GM18508 (cell line): ENCODE data around the gene CHMP2A.
"Not testable (repeated sequence)": the region's sequence is repeated elsewhere in the genome, so short reads cannot be mapped to it uniquely, and the experiment has no call there.

Experiments
- ATAC-seq: cut with Tn5 transposase; IDR thresholded peaks from one replicate; pipeline ENCODE4 v1.9.1; 2021; ENCODE audit warnings: moderate number of reproducible peaks; ENCODE audit not compliant: insufficient read depth, unreplicated experiment

The CHMP2A gene

DNA sequence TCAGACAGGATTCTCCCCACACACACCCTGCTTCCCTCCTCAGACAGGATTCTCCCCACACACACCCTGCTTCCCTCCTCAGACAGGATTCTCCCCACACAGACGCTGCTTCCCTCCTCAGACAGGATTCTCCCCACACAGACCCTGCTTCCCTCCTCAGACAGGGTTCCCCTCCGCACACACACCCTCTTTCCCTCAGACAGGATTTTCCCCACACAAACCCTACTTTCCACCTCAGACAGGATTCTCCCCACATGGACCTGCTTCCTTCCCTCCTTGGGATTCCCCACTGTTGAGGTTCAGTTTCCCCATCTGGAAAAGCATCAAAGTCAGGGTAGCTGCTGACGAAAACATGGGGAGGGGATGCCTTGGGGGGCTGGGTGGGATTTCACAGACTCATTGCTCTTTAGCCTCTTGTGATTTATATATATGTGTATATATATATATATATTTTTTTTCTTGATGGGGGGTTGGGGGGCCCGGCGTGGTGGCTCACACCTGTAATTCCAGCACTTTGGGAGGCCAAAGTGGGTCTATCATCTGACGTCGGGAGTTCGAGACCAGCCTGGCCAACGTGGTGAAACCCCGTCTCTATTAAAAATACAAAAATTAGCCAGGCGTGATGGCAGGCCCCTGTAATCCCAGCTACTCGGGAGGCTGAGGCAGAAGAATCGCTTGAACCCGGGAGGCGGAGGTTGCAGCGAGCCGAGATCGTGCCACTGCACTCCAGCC is 12.1 kb downstream of the CHMP2A start:
- ATAC-seq: not testable (repeated sequence)

DNA sequence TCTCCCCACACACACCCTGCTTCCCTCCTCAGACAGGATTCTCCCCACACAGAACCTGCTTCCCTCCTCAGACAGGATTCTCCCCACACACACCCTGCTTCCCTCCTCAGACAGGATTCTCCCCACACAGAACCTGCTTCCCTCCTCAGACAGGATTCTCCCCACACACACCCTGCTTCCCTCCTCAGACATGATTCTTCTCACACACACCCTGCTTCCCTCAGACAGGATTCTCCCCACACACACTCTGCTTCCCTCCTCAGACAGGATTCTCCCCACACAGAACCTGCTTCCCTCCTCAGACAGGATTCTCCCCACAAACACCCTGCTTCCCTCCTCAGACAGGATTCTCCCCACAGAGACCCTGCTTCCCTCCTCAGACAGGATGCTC is 15.7 kb downstream of the CHMP2A start:
- not testable (repeated sequence) for ATAC-seq

DNA sequence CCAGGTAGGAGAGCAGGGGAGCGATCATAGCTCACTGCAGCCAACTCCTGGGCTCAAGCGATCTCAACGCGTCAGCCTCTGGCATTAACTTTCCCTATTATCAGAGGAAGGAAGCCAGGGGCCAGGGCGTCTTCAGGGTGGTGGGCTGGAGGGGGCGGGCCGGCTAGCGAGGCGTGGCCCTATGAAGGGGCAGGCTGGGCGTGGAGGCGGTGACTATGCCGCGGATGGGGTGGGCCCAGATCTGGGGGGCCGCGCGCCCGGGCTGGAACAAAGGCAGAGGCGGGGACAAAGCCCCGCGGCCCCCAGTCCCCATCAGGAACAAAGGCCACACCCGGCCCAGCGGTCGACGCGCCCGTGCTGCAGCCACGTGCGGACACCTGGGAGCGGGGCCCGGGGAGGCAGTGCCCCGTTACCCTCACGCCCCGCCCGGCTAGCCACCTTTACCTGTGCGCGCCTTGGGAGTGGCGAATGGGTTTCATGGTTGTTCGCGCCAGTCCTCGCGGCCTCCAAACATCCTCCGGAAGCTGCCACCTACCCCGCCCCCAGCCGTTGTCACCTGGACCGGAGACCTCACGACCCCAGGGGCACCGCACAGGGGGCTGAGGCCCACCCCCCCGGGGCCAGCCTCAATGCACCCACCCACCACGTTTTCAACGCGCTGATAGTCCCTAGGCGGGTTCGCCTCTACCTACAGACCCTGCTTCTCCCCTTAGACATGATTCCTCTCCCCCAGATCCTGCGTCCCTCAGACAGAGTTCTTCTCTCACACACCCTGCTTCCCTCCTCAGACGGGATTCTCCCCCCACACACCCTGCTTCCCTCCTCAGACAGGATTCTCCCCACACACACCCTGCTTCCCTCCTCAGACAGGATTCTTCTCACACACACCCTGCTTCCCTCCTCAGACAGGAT is 16.4 kb downstream of the CHMP2A start:
- ATAC-seq: no peak

DNA sequence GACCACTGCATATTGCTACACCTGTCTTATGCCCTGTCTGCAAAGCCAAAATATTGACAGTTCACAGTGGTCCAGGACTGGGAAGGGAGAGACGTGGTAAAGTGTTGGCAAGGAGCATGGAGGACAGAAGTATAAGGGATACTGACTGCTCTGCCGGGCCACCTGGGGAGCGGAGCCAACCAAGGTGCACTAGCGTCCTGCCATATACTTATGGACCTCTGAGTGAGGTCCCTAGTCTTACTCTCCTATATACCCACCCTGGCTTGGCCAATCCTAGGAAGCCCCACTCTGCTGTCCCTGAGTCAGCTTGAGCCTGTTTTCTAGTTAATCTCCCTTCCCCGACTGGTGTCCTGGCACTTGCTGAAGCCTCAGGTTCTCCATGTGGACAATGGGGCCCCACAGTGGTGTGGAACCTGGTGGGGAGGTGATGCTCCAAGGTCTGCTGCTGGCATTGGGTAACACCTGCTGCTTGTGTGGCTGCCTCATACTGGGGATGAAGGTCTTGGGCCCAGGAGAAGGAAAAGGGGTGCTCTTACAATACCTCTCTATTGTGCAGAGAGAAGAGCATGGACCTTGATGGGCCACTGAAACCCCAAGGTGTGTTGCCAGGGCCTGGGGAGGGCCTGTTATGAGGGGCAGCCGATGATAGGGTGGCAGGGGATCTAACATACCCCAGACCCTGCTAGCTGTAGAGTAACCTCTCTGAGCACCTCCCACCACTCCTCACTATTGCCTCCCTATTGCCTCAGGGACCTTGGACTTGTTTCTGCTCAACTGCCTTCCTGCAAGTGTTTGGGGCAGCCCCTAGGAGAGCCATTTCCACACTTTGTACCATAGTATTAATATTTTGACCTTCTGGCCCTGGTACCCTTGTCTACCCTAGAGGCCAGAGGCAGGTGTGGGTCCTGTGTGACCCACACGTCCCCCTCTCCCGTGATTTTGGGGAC is 17.8 kb downstream of the CHMP2A start:
- no peak for ATAC-seq

DNA sequence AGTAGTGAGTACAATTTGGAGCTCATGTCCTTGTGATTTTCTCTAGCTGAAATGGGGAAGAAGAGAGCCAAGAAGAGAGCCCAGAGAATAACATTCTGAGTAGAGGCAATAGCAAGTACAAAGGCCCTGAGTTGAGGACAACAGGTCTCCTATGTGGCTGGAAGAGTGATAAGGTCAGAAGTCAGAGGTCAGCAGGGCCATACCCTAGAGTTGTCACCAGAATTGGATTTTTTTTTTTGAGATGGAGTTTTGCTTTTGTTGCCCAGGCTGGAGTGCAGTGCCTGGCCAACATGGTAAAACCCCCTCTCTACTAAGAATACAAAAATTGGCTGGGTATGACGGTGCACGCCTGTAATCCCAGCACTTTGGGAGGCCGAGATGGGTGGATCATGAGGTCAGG is 19.0 kb downstream of the CHMP2A start:
- ATAC-seq: no peak

DNA sequence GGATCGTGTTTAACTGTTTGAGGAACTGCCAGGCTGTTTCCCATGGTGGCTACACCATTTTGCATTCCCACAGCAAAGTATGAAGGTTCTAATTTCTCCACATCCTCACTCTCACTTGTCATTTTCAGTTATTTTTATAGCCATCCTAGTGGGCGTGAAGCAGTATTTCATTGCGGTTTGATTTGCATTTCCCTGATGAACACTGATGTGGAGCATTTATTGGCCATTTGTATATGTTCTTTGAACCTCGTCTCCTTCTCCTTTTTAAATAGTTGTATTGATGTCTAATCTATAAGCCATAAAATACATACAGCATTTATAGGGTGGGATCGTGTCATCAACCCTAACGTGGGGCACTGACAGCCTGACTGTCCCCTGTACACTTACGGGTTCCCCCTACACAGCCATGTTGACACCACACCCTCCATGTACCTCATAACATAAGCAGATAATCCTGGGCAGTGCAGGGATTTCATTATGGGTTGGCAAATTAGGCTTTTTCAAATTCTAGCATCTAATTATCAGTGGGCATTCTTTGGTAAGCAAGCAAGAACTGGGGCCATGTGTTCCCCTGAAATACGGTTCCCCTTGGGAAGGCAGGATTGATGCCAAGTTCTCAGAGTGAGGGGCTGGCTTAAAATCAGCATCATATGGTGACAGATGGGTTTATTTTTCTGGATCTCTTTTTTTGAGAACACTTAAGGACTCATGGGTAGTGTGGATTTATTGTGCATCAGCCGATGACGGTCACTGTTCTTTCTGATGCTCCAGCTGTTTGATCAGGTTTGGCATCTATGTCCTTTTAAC is 23.7 kb downstream of the CHMP2A start:
- ATAC-seq: no peak

DNA sequence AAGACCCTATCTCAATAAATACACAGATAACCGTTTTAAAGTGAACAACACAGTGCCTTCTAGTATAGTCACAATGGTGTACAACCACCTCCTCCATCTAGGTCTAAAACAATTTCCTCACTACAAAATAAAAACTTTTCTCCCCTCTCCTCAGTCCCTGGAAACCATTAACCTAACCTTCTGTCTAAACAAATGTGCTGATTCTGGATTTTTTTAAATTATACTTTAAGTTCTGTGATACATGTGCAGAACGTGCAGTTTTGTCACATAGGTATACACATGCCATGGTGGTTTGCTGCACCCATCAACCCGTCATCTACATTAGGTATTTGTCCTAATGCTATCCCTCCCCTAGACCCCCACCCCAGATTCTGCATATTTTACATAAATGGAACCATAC is 25.5 kb downstream of the CHMP2A start:
- ATAC-seq: no peak

DNA sequence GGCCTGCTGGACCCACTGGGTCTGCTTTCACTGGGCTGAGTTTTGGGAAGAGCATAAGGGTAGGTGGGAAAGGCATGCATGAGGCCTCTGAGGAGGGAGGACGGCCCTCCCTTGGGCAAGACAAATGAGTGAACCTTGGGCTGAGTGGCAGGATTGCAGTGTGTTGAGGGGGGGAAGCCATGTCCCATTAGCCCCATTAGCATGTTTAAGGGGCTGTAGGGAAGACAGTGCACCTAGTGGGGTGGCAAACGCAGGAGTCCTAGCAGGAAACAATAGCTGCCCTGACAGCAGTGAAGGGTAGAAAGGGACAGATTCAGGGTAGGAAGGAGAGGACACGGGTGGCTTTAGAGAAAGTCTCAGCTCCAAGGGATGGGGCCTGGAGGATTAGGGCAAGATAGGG is 32.2 kb downstream of the CHMP2A start:
- ATAC-seq: no peak

DNA sequence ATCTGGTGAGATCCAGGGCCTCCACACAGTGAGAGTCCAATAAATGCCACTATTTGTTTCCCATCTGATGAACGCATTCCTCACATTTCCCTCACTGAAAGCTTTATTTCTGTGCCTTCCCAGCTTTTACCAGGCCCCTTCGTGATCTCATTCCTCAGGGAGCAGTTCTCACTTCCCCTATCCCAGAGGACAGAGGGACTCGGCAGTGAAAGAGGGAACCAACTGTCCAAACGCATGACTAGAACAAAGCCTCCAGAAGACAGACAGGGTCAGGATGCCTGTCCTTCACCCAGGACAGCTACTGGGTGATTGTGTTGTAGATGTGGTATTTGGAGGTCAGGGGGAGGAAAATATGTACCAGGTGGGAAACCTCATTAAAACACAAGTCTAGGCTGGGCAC is 33.3 kb downstream of the CHMP2A start:
- no peak for ATAC-seq

DNA sequence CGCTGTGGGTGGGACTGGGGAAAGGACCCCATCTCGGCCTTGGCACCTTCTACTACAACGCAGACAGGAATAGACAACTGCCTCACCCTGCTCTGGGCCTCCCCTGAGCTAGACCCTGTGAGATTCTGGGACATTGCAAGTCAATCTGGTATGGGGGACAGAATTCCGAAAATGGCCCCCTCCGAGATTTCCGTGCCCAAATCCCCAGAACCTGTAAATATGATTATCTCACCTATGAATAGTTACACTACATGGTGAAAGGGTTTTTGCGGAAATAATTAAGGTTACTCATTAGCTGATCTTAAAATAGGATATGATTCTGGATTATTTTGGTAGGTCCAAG is 34.7 kb downstream of the CHMP2A start:
- no peak for ATAC-seq

DNA sequence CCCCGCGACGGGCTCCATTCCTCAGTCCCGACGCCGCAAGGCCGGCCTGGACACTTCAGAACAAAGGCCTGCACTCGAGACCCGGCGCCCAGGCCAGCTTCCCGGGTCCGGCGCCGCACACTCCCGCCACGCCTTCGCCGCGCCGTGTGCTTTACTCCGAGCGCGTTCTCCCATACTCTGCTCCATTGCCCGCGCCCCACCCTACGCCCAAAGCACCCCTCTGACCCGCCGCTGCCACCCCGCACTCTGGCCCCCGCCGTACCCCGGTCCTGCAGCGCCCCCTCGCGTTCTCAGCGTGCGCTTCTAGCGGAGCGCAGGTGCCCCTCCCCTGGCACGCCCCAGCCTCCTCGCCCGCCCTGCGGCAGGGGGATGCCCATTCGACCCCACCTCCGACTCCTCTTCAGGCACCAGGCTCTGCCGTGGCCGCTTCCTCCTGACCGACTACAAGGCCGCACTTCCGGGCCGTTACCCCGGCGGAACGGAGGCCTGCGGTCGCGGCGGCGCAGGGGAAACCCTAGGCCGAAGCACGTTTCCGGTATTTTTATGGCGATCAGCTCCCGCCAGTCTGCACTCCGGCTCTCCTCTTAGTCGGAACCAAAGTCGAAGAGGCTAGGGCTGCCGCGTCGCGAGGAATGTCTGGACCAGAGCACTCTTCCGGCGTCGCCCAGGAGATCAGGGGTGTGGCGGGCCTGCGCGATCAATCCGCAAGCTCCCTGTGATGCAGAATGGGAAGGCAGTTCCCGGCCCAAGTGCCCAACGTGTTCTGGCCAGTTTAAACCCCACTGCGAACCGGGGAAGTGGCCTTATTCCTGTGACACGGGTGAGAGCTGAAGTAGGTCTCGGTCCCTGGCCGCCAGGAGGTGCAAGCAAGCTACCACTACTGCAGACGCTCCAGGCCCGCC is 35.3 kb downstream of the CHMP2A start, which contains the start of gene ZBTB45:
Gene ZBTB45, minus strand, starts transcription at position 456 of the 902 bp plus-strand sequence. CDS start 2,137 bp downstream, outside the sequence.
- peak; percentile 65 for ATAC-seq

DNA sequence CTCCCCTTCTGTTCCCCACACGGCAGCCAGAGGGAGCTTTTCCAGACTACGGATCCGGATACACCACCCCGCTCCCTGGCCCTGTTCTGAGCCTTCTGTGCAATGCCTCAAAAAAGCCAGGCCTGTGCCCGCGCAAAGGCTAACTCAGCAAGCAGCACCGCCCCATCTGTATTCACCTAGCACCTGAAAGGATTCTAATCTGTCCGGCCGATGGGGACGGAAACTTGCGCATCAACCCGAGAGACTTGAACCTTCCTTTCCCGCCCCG is 35.9 kb downstream of the CHMP2A start:
- no peak for ATAC-seq

DNA sequence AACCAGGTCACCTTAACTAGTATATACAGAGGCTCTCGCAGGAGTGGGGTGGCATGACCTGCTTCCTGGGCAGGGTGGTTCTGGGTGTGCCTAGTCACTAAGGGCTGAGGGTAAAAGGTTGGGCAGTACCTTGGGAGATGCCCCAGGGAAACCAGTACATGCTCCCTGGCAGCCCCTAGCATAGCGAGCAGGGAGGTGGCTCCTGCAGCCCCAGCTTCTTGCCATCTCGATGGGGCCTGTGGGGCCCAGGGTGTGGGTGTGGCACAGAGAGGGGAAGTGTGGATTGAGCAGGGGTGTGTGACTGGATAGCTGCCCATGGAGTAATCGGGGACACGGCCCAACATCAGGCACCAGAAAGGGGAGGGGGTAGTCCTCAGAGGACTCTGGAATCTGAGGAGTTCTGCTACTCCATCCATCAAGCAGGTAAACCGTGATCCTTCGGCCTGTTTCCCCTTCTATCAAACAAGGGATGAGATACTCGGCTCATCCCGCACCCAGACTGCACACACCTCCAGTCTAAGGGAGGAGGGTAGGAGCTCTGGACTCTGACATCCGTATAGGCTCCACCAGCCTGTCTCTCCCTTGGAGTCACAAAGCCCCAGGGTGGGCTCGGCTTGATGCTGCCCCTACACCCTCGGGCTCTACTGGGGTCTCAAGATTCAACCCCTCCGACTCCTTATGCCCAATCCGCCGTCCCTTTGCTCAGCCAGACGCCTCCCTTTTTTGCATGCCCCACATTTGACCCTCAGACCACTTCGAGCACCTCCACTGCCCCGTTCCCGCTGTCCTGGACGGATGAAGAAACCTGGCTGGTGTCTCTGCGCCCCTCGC is 36.4 kb downstream of the CHMP2A start:
- no peak for ATAC-seq

DNA sequence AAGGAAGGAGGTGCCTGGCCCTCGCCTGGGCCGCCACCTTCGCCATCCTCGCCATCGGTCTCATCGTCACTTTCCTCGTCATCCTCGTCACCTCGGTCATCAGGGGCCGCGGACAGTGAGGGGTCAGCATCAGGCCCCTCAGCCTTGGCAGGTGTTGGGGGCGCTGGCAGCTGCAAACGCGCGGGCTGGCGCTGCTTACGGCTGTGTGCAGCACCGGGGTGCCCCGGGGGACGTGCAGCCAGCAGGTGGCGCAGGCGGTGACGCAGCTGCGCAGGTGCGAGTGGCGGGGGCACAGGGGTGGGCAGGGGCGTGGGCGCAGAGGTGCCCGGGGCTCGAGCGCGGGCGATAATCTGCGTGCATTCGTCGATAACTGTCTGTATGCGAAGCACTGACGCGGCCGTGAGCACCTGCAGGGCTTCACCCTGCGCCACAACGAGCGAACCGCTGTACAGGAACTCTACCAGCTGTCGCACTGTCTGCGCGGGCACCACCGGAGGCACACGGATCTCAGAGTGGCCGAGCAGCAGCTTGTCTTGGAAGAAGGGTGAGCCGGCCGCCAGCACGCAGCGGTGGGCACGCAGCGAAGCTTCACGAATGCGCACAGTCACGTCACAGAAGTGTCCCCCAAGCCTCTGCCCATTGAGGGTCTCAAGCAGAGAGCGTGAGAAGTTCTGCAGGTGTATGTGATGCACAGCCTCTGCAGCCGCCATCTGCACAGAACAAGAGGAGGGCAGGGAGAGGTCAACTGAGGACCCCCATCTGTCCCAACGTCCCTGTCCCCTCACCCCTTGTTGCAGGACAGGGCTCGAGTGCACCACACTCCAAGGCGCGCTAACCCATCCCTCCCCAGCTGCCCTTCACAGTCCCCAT is 37.7 kb downstream of the CHMP2A start:
- no peak for ATAC-seq

DNA sequence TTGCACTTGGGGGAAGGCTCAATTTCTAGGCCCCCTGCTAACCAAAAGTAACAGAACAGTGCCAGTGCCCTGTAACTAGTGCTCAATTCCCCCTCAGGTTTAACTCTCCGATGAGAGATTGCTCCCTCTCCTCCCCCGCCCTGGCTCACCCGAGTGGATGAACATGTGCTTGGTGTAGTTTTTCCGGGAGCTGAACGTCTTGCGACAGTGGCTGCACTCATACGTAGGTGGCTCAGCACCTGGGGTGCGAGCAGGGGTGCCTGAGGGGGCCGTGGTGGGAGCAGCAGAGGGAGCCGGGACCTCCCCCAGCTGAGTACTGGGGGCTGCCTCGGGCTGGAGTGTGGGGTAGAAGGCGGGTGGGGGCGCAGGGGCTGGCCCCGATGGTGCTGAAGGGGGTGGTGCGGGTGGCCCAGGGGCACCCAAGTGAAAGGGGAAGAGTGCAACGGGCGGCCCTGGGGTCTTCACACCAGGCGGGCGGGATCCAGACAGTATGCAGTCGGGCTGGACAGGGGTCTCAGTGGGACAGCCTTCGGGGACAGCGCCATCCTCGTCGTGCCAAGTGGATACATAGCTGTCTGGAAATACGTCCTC is 38.6 kb downstream of the CHMP2A start:
- ATAC-seq: no peak

DNA sequence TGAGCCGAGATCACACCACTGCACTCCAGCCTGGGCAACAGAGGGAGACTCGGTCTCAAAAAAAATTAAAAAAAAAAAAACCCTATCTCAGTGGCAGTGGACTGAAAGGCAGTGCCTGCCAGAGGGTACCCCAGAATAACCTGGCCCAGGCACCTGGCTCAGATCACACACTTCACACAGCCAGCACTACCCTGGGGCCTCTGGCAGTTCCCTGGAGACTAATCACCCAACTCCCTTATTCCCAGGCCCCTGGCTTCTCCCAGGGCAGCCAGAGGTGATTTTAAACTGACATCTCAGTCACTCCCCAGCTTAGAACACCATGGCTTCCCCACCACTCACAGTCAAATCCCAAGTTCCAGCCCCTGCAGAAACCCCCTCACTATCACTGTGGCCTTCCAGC is 39.6 kb downstream of the CHMP2A start:
- ATAC-seq: no peak

DNA sequence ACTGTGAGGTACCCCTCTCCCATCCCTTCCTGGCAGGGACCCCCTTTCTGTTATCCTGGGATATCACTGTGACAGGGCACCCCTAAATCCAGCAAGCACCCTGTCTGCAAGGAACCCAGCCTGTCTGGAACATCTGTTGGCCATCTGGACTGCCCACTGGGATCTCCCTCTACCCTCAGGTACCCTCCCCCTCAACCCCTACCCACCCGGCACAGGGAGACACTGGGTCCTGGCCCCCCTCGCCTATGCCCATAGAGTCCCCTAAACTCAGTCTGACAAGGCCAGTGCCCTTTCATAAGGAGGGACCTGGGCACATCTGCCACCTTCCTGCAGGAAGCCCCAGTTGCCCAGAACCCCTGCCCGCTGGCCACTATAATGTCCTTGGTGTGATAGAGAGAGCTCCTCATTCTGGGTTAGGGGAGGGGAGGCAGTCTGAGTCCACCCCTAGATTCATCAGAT is 40.3 kb downstream of the CHMP2A start:
- no peak for ATAC-seq
